Midbrain (tissue), 1 donor: ENCODE results near the gene TBC1D14.
A peak's percentile ranks its signal among the peaks of the same experiment; 100 is the strongest.

Experiments used
- DNase-seq: peaks from one replicate; lab custom pipeline; 2025; lab: John Stamatoyannopoulos, UW

Gene TBC1D14

GRCh38 chr4:7000421-7001176 is 91.0 kb downstream of the TBC1D14 start:
- peak; percentile 62 for DNase-seq

- no peak for DNase-seq
Measured at GRCh38 chr4:7001271-7001670, 91.6 kb downstream of the TBC1D14 start.

- DNase-seq = no peak
Measured at GRCh38 chr4:7002336-7002735, 92.7 kb downstream of the TBC1D14 start.

GRCh38 chr4:7003176-7003878 is 93.7 kb downstream of the TBC1D14 start:
- DNase-seq = no peak

GRCh38 chr4:7003879-7004240 is 94.2 kb downstream of the TBC1D14 start:
- no peak for DNase-seq

- no peak for DNase-seq
Measured at GRCh38 chr4:7004331-7004730, 94.7 kb downstream of the TBC1D14 start.

GRCh38 chr4:7005571-7005970 is 95.9 kb downstream of the TBC1D14 start:
- DNase-seq = no peak

GRCh38 chr4:7006411-7006810 is 96.8 kb downstream of the TBC1D14 start:
- DNase-seq = no peak

GRCh38 chr4:7007142-7007907 is 97.7 kb downstream of the TBC1D14 start:
- DNase-seq = no peak

- DNase-seq = no peak
Measured at GRCh38 chr4:7007944-7008343, 98.3 kb downstream of the TBC1D14 start.

GRCh38 chr4:7009564-7009963 is 99.9 kb downstream of the TBC1D14 start:
- DNase-seq = no peak

- DNase-seq = no peak
Measured at GRCh38 chr4:7013175-7013574, 103.5 kb downstream of the TBC1D14 start.

- DNase-seq = no peak
Measured at GRCh38 chr4:7014815-7015214, 105.2 kb downstream of the TBC1D14 start.

GRCh38 chr4:7015383-7016035 is 105.9 kb downstream of the TBC1D14 start:
- no peak for DNase-seq

- DNase-seq = no peak
Measured at GRCh38 chr4:7016086-7016485, 106.5 kb downstream of the TBC1D14 start.

GRCh38 chr4:7016512-7016911 is 106.9 kb downstream of the TBC1D14 start:
- DNase-seq = no peak

- peak; percentile 48 for DNase-seq
Measured at GRCh38 chr4:7017446-7018048, 107.9 kb downstream of the TBC1D14 start.

- no peak for DNase-seq
Measured at GRCh38 chr4:7018281-7018680, 108.7 kb downstream of the TBC1D14 start.

GRCh38 chr4:7019367-7019766 is 109.7 kb downstream of the TBC1D14 start:
- no peak for DNase-seq

- no peak for DNase-seq
Measured at GRCh38 chr4:7020290-7020689, 110.7 kb downstream of the TBC1D14 start.

- no peak for DNase-seq
Measured at GRCh38 chr4:7020856-7021255, 111.2 kb downstream of the TBC1D14 start.

- no peak for DNase-seq
Measured at GRCh38 chr4:7021355-7021754, 111.7 kb downstream of the TBC1D14 start.
